Ascending aorta (tissue), 2 donors: Measurements from ENCODE around the gene CLMN. TPM values are rescaled to one million over a fixed set of nuclear protein-coding genes. Genes with fewer than 3 reads are reported as not detected.

Source experiments
- DNase-seq, 2 donors: peaks; one replicate each; pipeline ENCODE4 v3.0.0-alpha.2; 2019; ENCODE audit warnings: low spot score in 2 of 2
- H3K27ac ChIP-seq, 2 donors: fragments of 200-600 bp; sonication (generic); one replicate each; pipeline ENCODE4 v1.5.1; 2016 to 2017; ENCODE audit warnings: mild to moderate bottlenecking in 1 of 2
- H3K27me3 ChIP-seq: fragments of 200-600 bp; sonication (generic); one replicate; pipeline ENCODE4 v1.5.1; 2017
- H3K36me3 ChIP-seq, 2 donors: fragments of 200-600 bp; sonication (generic); one replicate each; pipeline ENCODE4 v1.5.1; 2016
- H3K4me1 ChIP-seq, 2 donors: fragments of 200-600 bp; sonication (generic); one replicate each; pipeline ENCODE4 v1.5.1; 2016 to 2017; ENCODE audit warnings: mild to moderate bottlenecking in 1 of 2
- H3K4me3 ChIP-seq, 2 donors: fragments of 200-600 bp; sonication (generic); one replicate each; pipeline ENCODE4 v1.5.1; 2016 to 2017; ENCODE audit warnings: mild to moderate bottlenecking in 1 of 2
- H3K9me3 ChIP-seq, 2 donors: fragments of 200-600 bp; sonication (generic); one replicate each; pipeline ENCODE4 v1.5.1; 2016
- CTCF ChIP-seq, 3 experiments: fragments of 200-600 bp in 2 of 3; fragments of 450-650 bp in 1 of 3; sonication (generic) in 2 of 3; IDR thresholded peaks; one replicate each; pipeline ENCODE4 v1.5.1; 2016 to 2019; ENCODE audit warnings: antibody characterized with exemption in 3 of 3, mild to moderate bottlenecking in 1 of 3, moderate library complexity in 1 of 3
- intact Hi-C: fragments of 100-400 bp; cut with DNase I; formaldehyde crosslinking; loops from one replicate; pipeline ENCODE4 v1.15.1; 2023
- total RNA-seq: library from RNA; depleted of rRNA; stranded (reverse); fragments of >200 nt; gene quantifications from one replicate; pipeline ENCODE4 v1.1.0, GENCODE V29; 2016

The CLMN gene
- total RNA-seq, 1 donor from 2014 or later: 4.7 TPM

GRCh38 chr14:95253039-95253630, 66.6 kb downstream of the CLMN start:
- intact Hi-C loops: no loop called here
- TF ChIP-seq CTCF (IDR thresholded peaks at IDR 0.05): no peak
- no peaks in the 10 kb centered on the region for H3K36me3 ChIP-seq
- H3K4me1 ChIP-seq: no peaks in the 10 kb centered on the region
- H3K9me3 ChIP-seq: no peaks in the 10 kb centered on the region
- no peak for DNase-seq
- no peaks in the 10 kb centered on the region for H3K27me3 ChIP-seq
- H3K4me3 ChIP-seq: no peak overlapping the region
- no peak overlapping the region for H3K27ac ChIP-seq

DNA sequence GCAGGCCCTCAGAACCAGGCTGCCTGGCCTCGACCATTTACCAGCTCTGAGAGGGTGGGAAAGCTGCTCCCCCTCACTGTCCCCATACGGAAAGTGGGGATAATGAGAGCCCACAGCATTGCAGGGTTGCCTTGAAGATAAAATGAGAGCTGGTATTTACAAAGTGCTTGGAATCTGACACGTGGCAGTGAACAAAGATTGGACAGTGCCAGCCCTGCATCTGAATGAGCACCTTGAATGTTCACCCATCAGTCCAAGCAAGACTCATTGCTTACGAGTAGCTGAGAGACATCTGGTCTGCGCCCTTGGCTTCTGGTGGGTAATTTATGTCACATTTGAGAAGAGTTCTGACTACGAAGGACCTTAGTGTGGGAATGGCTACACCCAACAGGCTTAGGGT, 67.5 kb downstream of the CLMN start:
- no peak overlapping the region for H3K4me3 ChIP-seq
- intact Hi-C loops: no loop called here
- H3K27ac ChIP-seq: no peak overlapping the region
- no peak for TF ChIP-seq CTCF (IDR thresholded peaks at IDR 0.05)
- H3K36me3 ChIP-seq: no peaks in the 10 kb centered on the region
- no peaks in the 10 kb centered on the region for H3K27me3 ChIP-seq
- H3K9me3 ChIP-seq: no peaks in the 10 kb centered on the region
- H3K4me1 ChIP-seq: no peaks in the 10 kb centered on the region
- DNase-seq: no peak

- no peak overlapping the region for H3K27ac ChIP-seq
- intact Hi-C loops: no loop called here
- no peaks in the 10 kb centered on the region for H3K36me3 ChIP-seq
- H3K27me3 ChIP-seq: no peaks in the 10 kb centered on the region
- no peaks in the 10 kb centered on the region for H3K9me3 ChIP-seq
- peak in 1 of 2 donors; percentile 21 for DNase-seq
- no peak for TF ChIP-seq CTCF (IDR thresholded peaks at IDR 0.05)
- no peaks in the 10 kb centered on the region for H3K4me1 ChIP-seq
- no peak overlapping the region for H3K4me3 ChIP-seq
Observed at GRCh38 chr14:95250936-95251335, 68.8 kb downstream of the CLMN start.

- Histone ChIP-seq H3K36me3 (no peaks in the 10 kb centered on the region), H3K27me3 (no peaks in the 10 kb centered on the region), H3K9me3 (no peaks in the 10 kb centered on the region), H3K4me3 (no peak overlapping the region), H3K27ac (no peak overlapping the region), H3K4me1 (no peaks in the 10 kb centered on the region)
- DNase-seq: no peak
- TF ChIP-seq CTCF (IDR thresholded peaks at IDR 0.05): no peak
- intact Hi-C loops: no loop called here
Observed at GRCh38 chr14:95250140-95250769, 69.5 kb downstream of the CLMN start.

GRCh38 chr14:95248432-95248831, 71.3 kb downstream of the CLMN start:
- no peaks in the 10 kb centered on the region for H3K36me3 ChIP-seq
- H3K4me3 ChIP-seq: no peak overlapping the region
- TF ChIP-seq CTCF (IDR thresholded peaks at IDR 0.05): no peak
- no peaks in the 10 kb centered on the region for H3K27me3 ChIP-seq
- no peak for DNase-seq
- no peaks in the 10 kb centered on the region for H3K9me3 ChIP-seq
- intact Hi-C loops: no loop called here
- no peak overlapping the region for H3K27ac ChIP-seq
- no peaks in the 10 kb centered on the region for H3K4me1 ChIP-seq
